ENCODE results near the gene ALX4.

The ALX4 gene

DNA sequence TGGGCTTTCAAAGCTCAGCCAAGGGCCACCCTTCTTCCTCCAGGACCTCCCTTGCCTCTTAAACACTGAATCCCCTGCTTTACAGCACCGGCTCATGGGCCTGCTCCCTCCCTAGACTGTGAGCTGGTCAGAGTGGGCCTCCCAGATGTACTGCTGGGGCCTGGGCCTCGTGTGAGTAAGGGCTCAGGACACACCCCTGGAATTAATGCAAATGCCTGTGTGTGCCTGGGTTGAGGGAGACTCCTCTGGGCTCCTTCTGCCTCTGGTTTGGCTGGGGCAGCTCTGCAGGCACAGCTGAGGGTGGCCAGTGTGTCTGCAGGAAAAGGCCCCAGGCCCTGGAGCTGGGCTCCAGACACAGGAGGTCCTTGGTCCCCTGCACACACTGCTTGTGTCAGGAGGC is 24.2 kb downstream of the ALX4 start:
- H3K4me1 ChIP-seq (ENCODE audit: low read length): no peaks in the 10 kb centered on the region
- H3K27ac ChIP-seq (ENCODE audit: low read length): no peak overlapping the region
- no peaks in the 10 kb centered on the region for H3K79me2 ChIP-seq (ENCODE audit: low read length)
- no peaks in the 10 kb centered on the region for H4K20me1 ChIP-seq (ENCODE audit: insufficient read depth, low read length)
- no peaks in the 10 kb centered on the region for H3F3A ChIP-seq (ENCODE audit: insufficient read depth, low read length)
- no peaks in the 10 kb centered on the region for H3K9me3 ChIP-seq (replicated peaks; ENCODE audit: insufficient read depth, low read length)
- no peaks in the 10 kb centered on the region for H3K9me2 ChIP-seq (replicated peaks; ENCODE audit: insufficient read depth, low read length)
- no peak overlapping the region for H3K4me3 ChIP-seq (ENCODE audit: low read length)
- H3K27me3 ChIP-seq (replicated peaks; ENCODE audit: insufficient read depth, low read length): no peaks in the 10 kb centered on the region
- DNase-seq: no peak
- H3K9ac ChIP-seq (ENCODE audit: low read length): no peak overlapping the region
- H2AFZ ChIP-seq (ENCODE audit: low read length): no peak overlapping the region
- no peak overlapping the region for H3K4me2 ChIP-seq (ENCODE audit: low read depth, low read length)
- TF ChIP-seq EZH2 (optimal IDR thresholded peaks at IDR 0.05; ENCODE audit: low read depth, low read length) (no peak), EZH2phosphoT487 (IDR thresholded peaks at IDR 0.05; ENCODE audit: low read length) (no peak), CTCF (IDR thresholded peaks at IDR 0.05; ENCODE audit: low read length) (no peak)
- H3K36me3 ChIP-seq (replicated peaks; ENCODE audit: insufficient read depth, low read length): no peaks in the 10 kb centered on the region

DNA sequence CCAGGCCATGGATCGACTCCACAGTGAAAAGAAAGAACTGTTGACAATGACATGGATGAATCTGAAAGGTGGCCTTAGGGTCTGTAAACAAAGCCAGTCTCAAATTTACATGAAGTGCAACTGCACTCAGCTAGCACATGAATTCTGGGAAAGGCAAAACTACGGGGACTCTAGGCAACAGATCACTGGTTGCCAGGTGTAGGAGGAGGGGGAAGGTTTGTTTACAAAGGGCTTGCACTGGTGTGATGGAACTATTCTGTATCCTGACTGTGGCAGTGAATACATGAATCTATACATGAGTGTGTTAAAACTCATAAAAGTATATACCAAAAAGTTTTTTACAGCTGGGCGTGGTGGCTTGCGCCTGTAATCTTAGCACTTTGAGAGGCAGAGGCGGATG is 27.3 kb downstream of the ALX4 start:
- Histone ChIP-seq H3K4me3 (ENCODE audit: low read length) (no peak overlapping the region), H3K9me3 (replicated peaks; ENCODE audit: insufficient read depth, low read length) (no peaks in the 10 kb centered on the region), H4K20me1 (ENCODE audit: insufficient read depth, low read length) (no peaks in the 10 kb centered on the region), H3K27ac (ENCODE audit: low read length) (no peak overlapping the region), H2AFZ (ENCODE audit: low read length) (no peak overlapping the region), H3K4me1 (ENCODE audit: low read length) (no peaks in the 10 kb centered on the region), H3K9ac (ENCODE audit: low read length) (no peak overlapping the region), H3K9me2 (replicated peaks; ENCODE audit: insufficient read depth, low read length) (no peaks in the 10 kb centered on the region), H3F3A (ENCODE audit: insufficient read depth, low read length) (no peaks in the 10 kb centered on the region), H3K36me3 (replicated peaks; ENCODE audit: insufficient read depth, low read length) (no peaks in the 10 kb centered on the region), H3K4me2 (ENCODE audit: low read depth, low read length) (no peak overlapping the region), H3K79me2 (ENCODE audit: low read length) (no peaks in the 10 kb centered on the region), H3K27me3 (replicated peaks; ENCODE audit: insufficient read depth, low read length) (no peaks in the 10 kb centered on the region)
- TF ChIP-seq EZH2 (optimal IDR thresholded peaks at IDR 0.05; ENCODE audit: low read depth, low read length) (no peak), CTCF (IDR thresholded peaks at IDR 0.05; ENCODE audit: low read length) (no peak), EZH2phosphoT487 (IDR thresholded peaks at IDR 0.05; ENCODE audit: low read length) (no peak)
- no peak for DNase-seq

- H3K9me3 ChIP-seq (replicated peaks; ENCODE audit: insufficient read depth, low read length): no peaks in the 10 kb centered on the region
- TF ChIP-seq EZH2phosphoT487 (IDR thresholded peaks at IDR 0.05; ENCODE audit: low read length) (no peak), CTCF (IDR thresholded peaks at IDR 0.05; ENCODE audit: low read length) (no peak), EZH2 (optimal IDR thresholded peaks at IDR 0.05; ENCODE audit: low read depth, low read length) (no peak)
- H3K4me1 ChIP-seq (ENCODE audit: low read length): no peaks in the 10 kb centered on the region
- H3K4me3 ChIP-seq (ENCODE audit: low read length): no peak overlapping the region
- no peak overlapping the region for H3K9ac ChIP-seq (ENCODE audit: low read length)
- no peak overlapping the region for H3K4me2 ChIP-seq (ENCODE audit: low read depth, low read length)
- no peaks in the 10 kb centered on the region for H3K79me2 ChIP-seq (ENCODE audit: low read length)
- no peak overlapping the region for H2AFZ ChIP-seq (ENCODE audit: low read length)
- H3K36me3 ChIP-seq (replicated peaks; ENCODE audit: insufficient read depth, low read length): no peaks in the 10 kb centered on the region
- no peak overlapping the region for H3K27ac ChIP-seq (ENCODE audit: low read length)
- no peaks in the 10 kb centered on the region for H3F3A ChIP-seq (ENCODE audit: insufficient read depth, low read length)
- H3K27me3 ChIP-seq (replicated peaks; ENCODE audit: insufficient read depth, low read length): no peaks in the 10 kb centered on the region
- no peak for DNase-seq
- H3K9me2 ChIP-seq (replicated peaks; ENCODE audit: insufficient read depth, low read length): no peaks in the 10 kb centered on the region
- H4K20me1 ChIP-seq (ENCODE audit: insufficient read depth, low read length): no peaks in the 10 kb centered on the region
These were observed 28.8 kb downstream of the ALX4 start for GRCh38 chr11:44281151-44281550.

Measured in MM.1S (cell line).